GM19099 (cell line): ENCODE data around the gene STK38L.

Experiments
- POLR2A ChIP-seq: IDR thresholded peaks from 3 replicates; pipeline ENCODE4 v1.6.1; 2011; ENCODE audit warnings: low read depth; ENCODE audit not compliant: insufficient read length; ENCODE audit errors: extremely low read depth

The STK38L gene

DNA sequence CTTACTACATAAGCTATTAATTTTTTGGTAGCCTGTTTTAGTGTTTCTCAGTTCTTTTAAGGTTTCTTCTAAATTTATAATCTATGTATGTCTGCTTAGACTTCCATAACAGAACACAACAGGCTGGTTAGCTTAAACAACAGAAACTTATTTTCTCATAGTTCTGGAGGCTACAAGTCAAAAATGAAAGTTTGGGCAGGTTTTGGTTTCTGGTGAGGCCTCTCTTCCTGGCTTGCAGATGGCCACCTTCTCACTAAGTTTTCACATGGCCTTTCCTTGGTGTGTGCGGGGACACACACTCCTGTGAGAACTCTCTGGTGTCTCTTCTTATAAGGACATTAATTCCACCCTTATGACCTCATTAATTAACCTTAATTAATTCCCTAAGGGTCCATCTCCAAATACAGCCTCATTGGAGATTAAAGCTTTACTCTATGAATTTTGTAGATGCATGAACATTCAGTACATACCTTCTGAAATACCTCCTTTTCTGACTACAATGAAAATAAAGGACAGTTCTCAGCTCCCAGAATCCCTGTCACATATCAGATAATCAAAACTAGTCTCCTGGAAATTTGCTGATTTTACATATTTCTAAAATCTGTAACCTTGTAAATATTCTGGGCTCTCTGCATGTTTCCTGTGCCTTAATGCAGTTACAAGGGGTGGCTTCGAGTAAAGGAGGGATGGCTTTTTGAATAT lies 65.4 kb downstream of the STK38L start:
- TF ChIP-seq POLR2A: no peak

DNA sequence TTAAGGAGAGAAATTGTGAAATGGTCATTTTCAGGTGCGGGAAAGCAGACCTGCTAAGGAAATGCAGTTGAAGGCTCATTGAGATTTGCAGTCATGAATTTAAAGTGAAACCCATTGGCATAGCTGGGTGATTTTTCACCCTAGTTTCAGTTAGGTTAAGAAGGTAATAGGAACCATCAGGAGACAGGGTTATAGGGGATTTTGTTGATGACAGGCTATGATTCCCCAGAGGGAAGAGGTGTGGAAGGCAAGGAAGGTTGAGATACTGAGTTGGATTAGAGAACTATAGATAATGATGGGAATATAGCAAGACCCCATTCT lies 65.9 kb downstream of the STK38L start:
- no peak for TF ChIP-seq POLR2A

DNA sequence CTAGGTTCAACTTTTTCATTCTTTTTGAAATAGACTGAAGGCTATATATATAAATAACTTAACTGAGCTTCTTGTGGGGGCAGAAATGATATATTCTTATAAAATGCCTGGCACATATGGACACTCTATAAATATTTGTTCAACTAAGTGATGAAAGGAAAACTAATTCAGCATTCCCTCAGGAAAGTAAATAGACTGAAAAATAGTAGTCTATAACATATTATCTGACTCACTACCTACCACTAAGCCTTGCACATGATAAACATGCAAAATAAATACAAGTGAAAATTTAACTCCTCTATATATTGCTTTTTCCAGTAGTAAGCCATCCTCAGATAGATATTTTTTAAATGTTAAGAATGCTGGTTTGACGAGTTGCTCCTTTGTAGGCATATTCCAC lies 72.9 kb downstream of the STK38L start:
- TF ChIP-seq POLR2A: no peak

DNA sequence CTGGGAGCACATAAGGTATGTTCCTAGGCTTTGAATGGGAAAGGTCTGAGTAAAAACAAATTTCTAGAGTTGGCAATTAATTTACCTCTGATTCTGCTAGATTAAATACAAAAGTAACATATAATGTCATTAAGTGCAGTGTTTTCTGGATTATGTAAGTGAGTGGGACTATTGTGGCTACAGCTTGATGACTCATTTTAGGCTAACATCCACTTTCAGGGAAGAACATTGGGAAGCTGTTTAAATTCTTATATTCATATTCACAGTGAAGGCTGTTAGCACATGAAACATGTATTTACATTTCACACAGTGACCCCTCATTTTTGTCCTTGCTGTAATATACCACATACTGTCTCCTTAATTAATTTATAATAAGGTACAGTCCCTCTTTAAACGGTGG lies 75.3 kb downstream of the STK38L start:
- no peak for TF ChIP-seq POLR2A

DNA sequence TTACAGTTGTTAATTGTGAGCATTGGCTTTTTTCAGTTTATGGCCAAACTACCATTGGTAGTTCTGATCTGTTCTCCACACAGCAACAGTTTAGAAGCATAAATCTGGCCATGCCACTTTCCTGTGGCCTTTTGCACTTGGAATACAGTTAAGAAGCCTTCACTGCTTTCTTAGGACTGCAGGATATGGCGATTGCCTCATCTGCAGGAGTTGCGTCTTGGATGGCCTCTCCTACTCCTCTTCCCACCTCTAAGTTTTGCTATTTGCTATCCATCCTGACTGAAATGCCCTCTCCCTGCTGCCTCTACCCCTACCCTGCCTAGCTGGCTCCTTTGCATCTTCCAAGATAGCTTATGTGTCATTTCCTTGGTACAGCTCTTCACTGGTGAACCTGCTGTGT lies 75.8 kb downstream of the STK38L start:
- TF ChIP-seq POLR2A: no peak

DNA sequence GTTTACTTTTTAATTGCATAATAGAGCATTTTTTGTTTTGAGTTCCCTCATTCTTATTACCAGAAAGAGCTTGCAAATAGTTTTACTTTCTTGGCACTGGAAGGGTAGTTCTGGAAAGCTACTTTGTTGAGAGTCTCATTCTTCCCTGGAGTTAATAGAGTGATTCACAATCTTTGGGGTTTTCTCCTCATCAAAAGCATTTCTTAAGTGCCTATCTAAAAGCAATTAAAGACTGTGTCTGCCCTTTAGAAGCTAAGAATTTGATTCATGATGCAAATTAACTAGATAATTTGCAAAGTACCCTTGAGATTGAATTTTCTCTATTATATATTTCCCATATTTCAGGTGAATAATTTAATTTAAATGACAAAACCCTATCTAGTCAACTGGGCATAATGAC lies 80.4 kb downstream of the STK38L start:
- TF ChIP-seq POLR2A: no peak

DNA sequence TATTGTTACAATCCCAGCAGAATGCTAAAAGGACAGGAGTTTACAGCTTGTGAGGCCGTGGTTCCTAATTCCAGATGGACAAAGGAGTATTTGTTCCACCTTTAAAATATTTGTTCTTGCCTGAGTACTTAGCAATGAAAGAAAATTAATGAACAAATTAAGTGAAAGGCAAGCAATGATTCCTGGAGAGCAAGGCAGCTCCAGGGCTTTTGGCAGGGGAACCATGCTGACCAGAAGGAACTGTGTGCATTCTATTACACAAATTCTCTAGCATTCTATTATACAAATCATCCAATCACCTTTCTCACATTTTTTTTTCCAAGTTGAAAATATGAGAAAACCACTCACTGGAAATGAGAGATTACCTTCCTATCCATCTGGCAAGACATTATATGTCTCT lies 86.8 kb downstream of the STK38L start:
- no peak for TF ChIP-seq POLR2A

DNA sequence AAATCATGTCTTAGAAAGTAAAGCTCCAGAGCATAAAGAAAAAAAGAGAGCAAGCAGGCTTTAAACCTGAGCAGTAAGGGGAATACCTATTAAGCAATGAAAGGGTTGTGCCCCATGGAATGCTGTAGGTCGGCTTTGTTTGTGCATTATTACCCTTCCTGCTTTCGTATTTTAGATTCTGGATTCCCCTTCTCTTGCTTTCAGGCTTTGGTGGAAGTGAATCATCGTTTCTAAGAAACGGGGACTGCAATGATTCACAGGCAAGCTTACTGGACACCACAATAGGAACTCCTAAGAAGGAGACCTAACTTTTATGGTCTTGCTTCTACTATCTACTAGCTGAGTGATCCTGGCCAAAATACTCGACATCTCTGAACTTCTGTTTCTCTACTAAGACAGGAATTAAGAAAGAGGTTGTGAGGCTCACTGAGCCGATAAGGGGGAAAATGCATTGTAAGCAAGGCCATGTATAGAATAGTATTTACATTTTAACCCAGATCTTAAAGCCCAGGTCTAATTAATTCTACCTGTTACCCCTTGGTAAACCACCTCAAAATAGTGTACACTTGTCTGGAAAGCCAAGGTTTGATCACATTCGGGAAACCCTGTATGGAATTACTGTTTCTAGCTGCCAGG lies 87.3 kb downstream of the STK38L start:
- TF ChIP-seq POLR2A: peak; percentile 26

DNA sequence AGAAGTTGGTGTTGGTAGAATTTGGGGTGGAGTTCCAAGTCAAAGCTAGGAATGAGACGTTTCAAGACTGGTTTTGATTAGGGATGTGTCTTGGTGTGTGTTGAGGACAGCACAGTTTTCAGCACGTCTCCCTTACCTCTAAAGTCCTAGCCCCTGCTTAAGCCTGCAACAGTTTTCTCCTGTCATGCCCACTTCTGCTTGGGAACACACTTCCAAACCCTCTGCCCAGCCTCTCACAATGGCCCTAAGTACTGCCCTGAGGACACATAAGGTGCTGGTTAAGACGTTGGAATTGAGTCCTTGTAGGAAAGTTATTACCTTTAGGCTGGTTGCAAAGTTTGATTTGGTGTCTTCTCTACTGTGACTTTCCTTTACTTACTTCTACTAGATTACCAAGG lies 87.8 kb downstream of the STK38L start:
- TF ChIP-seq POLR2A: no peak

DNA sequence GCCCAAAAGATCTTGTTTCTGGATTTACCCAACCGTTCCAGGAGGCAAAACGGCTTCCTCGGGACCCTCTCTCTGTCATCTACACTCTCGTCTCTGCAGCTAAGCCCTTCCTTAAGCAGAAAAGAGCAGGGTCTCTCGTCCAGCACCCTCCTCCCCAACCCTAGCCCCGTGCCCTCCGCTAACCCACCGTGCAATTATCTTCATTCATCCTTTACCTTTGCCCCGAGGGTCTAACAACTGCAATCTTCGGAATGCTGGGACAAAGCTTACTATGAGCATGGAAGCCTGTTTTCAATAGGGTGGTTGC lies 88.3 kb downstream of the STK38L start:
- TF ChIP-seq POLR2A: no peak

DNA sequence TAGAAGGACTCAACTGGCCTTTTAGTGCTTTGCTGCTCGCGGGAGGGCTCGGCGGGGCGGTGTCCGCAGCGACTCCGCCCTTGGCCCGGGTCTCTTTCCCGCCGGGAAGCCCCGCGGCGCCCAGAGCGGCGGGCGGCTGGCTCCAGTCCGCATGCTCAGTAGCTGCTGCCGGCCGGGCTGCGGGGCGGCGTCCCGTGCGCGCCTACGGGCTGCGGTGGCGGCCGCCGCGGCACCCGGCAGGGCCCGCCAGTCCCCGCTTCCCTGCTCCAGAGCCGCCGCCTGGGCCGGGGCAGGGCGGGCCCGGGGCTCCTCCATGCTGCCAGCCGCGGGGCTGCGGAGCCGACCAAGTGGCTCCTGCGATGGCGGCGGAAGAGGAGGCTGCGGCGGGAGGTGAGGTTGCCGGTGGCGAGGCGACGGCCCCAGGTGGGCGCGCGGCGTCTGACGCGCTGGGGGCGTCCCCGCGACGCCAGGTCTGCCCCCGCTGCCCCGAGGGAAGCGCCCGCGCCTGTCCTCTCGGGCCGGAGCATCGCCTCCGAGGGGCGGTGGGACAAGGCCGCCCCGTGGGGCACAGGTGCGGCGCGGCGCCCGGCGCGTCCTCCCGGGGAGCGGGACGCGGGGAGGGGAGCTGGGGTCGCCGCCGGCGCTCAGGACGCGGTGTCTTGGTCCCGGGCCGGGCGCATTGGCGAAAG lies 88.8 kb downstream of the STK38L start, which contains the start of gene BMAL2:
TSS of gene BMAL2 (plus strand) at position 123 of the 689 bp plus-strand sequence. CDS start at position 360, 237 bp downstream.
- TF ChIP-seq POLR2A: peak; percentile 81

DNA sequence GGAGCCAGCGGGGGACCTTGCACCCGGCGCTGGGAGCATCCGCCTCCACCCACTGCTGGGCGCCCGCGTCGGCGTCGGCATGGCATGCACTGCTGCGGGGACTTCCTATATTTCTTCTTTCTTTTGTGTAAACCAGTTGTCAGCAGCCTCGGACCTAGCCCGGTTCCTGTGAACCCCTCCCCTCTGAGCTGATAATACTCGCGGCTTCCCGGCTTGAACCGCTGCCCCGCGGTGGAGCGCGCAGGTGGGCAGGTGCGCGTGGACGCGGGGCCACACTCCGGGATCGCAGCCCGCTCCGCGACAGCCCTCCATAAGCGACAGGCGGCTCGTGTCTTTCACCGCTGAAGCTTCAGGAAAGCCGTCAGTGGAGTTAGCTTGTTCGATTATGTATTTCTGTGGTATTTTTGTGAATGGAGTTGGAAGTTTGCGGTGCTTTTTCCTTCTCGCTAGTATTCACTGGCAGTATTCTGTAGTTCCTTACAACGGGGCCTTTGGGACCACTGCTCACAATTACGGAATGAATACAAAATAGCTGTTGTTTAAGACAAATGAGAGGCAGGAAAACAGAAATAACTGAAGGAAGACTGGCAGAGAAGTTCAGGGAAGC lies 89.4 kb downstream of the STK38L start:
- no peak for TF ChIP-seq POLR2A

DNA sequence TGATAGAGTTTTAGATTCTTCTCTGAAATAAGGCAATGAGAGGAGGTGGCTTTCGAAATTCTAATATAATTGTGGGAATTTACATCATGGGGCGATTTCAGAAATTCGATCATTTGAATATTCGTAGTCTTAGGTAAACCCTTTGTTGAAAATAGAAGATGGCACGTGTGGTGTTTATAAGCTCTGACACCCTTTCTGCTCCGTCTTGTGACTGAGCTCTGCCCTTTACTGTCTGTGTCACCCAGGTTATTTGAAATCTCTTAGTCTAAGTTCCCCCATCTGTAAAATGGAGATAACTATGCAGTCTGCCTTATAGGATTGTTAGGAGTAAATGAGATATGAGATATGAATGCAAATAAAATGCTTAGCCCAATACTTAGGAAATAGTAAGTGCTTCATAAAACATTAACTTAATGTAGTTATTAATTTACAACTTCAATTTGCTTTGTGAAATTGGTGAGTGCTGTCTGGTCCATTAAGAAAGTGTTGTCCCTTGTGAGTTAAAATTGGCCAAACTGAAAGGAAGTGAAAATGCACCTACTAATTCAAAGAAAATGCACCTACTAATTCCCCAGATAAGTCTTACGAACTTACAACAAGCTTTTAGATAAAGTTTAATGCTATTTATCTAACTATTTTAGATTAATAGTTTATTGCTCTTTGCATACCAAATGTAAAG lies 90.1 kb downstream of the STK38L start:
- peak; percentile 45 for TF ChIP-seq POLR2A

DNA sequence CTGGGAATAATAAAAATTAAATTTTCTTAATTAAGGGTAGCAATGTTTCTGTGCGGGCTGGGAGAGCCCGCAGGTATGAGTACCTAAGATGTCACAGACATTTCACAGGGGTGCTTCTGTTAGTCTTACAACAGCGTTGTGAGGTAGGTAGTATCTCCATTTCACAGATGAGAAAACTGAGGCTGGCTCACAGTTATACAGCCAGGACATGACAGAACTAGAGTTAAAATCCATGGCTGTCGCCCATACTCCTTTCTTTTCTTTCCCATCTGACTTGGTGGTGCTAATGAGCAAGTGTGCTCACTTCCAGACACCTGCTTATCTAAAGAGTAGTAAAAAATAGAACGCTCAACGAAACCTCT lies 90.6 kb downstream of the STK38L start:
- TF ChIP-seq POLR2A: no peak
